HG03378 (cell line): Measurements from ENCODE around the gene CCDC137.
"Not testable (repeated sequence)": the region's sequence is repeated elsewhere in the genome, so short reads cannot be mapped to it uniquely, and the experiment has no call there.

Source experiments
- ATAC-seq: cut with Tn5 transposase; IDR thresholded peaks from one replicate; pipeline ENCODE4 v1.9.1; 2021; ENCODE audit warnings: mild to moderate bottlenecking, moderate library complexity; ENCODE audit not compliant: unreplicated experiment

CCDC137 gene

DNA sequence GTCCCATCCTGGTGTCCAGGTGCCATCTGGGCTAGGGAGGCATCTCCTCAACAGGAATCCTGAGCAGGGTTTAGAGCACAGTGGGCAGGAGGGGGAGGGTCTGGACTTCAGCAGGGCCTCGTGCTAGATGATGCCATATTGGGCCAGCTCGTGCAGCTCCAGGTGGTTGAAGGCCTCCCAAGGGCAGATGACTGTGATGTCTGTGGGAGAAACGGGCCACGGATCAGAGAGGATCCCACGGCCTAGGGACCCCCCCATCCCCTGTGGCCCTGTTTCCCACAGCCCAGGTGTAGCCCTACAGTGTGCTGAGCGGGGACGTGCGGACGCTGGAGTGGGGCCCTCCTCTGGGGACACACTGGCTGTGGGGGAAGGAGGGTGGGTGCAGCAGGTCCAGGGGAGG is 15.6 kb upstream of the CCDC137 start:
- no peak for ATAC-seq

DNA sequence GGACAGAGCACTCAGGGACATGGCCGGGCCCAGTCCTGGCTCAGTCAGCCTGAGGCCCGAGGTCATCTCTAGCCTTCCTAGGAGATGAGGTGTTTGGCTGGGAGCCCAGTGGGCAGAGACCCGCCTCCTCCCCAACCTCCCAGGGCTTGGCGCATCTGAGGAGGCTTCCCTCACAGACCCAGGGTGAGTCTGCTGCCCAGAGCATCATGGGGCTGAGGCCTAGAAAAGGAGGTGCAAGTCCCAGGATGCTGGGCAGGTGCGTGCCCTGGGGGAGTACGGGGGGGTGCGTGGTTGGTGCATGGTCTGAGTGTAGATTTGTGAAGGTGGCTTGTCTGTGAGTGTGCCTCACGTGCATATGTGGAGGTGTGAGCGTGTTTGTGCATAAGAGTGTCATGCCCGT is 14.8 kb upstream of the CCDC137 start:
- ATAC-seq: no peak

DNA sequence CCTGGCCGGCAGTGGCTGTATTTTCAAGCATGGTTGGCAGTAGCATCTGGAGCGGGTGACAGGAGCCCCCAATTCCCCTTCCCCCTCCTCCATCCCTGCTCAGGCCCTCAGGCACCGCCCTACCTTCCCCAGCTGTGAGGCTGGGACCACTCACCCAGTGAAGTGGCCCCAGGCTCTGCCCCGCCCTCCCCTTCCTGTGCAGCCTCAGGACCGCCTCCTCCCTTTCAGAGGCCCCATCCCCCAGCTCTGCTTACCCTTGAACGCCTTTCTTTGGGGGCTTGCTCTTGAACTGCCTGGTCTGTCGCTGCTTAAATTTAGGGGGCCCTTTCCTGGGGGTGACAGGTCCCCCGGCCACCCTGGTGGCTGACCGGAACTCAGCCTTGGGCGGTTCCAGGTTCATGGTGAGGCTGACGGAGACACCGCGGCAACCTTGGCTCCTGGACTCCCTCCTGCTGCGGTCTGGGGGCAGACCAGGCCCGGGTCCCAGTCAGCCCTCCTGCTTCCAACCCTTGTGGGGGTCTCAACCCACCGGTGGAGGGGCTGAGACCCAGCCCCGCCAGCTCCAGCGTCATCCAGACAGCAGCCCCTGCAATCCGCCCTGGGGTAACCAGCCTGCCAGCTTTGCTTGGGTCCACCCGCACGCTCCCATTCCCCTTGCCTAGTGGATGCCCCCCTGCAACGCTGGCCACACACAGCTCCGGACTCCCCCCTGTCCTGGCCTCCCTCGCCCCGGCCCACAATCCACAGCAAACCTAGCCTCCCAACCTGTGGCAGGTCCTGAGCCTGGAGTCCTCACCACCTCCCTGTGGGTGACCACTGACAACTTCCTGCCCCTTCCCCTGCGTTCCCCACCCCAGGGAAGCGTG is 13.4 kb upstream of the CCDC137 start:
- no peak for ATAC-seq

DNA sequence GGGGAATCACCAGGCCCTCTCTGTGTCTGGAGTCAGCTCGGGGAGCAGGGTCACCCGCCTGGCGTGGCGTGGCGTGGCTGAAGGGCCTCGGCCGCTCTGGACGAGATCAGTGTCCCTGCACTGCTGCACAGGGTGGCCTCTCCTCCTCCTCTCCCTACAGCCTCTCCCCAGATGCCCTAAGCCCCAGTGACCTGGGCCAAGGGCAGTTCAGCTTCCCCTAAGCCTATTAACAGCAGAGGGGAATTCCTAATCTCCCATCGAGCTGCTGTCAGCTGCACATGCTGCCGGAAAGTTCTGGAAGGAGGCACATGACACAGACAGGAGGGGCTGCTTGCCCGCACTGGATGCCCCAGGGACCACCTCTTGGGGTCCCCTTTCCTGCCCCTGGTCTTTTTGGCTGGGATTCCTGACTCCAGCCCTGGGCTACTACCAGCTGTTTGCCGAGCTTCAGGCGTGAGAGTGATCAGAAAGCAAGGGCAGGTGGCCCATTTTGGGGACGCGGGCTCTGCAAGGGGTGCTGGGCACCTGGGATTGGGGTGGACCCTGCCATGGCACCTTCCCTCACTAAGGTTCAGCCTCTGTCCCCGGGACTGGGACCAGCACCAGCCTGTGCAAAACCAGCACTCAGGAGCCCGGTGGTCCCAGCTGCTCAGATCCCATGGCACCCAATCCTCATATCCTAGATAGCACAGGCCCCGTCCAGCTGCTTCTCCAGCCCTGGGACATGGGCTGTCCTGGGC is 11.0 kb upstream of the CCDC137 start:
- no peak for ATAC-seq

GRCh38 chr17:81656118-81656743 is 10.3 kb upstream of the CCDC137 start, which contains the start of gene PDE6G:
TSS of gene PDE6G (minus strand) at chr17:81656542. CDS start at chr17:81653305, 3,237 bp downstream.
- ATAC-seq: no peak

DNA sequence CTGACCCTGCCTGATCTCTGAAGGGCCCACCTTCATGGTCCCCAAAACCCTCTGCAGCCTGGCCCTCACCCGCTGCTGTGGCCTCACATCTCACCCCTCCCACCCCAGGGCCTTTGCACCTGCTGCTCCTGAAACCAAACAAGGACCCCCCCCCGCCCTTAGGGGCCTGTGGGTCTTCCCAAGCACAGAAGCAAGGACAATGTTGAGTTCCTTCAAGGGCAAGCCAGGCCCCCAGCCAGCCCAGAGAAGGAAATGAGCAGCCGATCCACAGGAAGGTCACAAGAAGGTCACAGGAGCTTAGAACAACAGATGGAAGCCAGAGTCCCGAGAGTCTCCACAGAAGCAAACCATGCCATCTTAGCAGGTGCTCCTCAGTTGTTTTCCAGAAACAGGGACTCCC is 9.7 kb upstream of the CCDC137 start:
- ATAC-seq: no peak

DNA sequence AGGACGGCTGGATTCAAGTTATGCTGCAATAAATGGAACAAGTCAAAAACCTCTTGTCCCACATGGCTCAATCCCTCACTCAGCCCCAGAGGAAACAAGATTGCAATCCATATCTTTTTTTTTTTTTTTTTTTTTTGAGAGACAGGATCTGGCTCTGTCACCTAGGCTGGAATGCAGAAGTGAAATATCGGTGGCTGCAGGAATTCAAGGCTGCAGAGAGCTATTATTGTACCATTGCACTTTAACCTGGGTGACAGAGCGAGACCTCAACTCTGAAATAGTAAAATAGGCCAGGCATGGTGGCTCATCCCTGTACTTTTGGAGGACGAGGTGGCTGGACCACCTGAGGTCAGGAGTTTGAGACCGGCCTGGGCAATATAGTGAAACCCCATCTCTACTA is 7.5 kb upstream of the CCDC137 start:
- no peak for ATAC-seq

DNA sequence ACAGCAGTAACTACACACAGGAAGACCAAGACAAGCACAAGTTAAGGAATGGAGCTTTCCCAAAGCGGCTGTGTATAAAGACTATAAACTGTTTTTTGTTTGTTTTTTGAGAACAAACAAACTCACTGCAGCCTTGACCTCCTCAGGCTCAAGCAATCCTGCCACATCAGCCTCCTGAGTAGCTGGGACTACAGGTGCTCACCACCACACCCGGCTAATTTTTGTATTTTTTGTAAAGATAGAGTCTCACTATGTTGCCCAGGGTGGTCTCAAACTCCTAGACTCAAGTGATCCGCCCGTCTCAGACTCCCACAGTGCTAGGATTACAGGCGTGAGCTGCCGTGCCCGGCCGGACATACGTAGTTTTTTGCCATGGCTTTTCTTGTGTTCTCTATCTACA is 6.1 kb upstream of the CCDC137 start:
- ATAC-seq: no peak

GRCh38 chr17:81662002-81662401 is 4.5 kb upstream of the CCDC137 start:
- no peak for ATAC-seq

GRCh38 chr17:81664051-81664470 is 2.5 kb upstream of the CCDC137 start:
- ATAC-seq: no peak

DNA sequence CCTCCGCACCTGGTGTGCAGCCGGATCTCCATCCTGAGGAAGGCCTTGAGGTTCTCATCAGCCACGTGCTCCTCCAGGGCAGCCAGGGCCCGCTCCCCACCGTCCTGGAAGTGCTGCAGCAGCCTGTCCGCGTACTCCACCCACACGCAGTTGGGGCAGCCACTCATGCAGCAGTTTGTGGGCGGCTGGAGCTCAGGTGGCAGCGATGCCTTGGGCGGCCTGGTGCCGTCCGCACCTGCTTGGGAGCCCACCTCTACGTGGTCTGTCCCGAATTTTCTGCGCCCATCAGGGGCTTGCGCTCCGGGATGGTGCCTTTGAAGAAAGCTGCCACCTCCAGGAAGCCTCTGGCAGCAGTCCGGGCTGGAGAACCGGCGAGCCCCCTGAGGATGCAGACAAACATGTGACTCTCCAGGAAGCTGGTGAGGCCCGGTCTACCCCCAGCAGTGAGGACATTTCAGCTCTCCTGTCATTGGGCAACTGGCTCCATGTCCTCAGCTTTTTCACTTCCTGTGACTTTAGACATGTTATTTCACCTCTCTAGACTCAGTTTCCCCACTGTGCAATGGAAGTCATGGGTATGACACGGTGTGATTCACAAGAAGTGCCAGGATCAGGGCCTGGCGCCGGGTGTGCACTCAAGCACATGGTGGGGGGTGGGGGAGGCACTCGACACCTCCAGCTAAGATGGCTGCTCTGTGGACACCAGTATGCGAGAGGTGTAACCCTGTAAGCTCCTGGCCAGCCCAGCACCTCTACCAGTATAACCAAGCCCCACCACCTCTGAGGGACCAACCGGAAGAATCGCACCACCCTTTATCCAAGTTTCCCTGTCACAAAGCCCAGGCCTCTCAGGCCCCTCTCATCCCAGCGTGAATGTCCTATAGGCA is 1.1 kb upstream of the CCDC137 start:
- no peak for ATAC-seq

DNA sequence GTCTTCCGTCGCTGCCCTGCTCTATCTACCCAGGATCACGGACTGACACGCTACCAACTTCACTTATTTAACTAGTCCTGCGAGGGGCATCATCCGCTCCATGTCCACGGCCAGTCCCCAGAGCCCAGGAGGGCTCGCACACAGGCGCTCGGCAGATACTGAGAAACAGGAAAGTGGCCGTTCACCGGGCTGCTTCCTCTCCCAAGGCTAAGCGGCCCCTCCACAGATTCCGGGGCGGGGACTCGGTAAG is 520 bp upstream of the CCDC137 start:
- no peak for ATAC-seq

- no peak for ATAC-seq
Measured at GRCh38 chr17:81667754-81668153, 1.2 kb downstream of the CCDC137 start.

GRCh38 chr17:81672504-81672903 is 6.0 kb downstream of the CCDC137 start:
- ATAC-seq: no peak

- no peak for ATAC-seq
Measured at GRCh38 chr17:81672954-81673353, 6.4 kb downstream of the CCDC137 start.

DNA sequence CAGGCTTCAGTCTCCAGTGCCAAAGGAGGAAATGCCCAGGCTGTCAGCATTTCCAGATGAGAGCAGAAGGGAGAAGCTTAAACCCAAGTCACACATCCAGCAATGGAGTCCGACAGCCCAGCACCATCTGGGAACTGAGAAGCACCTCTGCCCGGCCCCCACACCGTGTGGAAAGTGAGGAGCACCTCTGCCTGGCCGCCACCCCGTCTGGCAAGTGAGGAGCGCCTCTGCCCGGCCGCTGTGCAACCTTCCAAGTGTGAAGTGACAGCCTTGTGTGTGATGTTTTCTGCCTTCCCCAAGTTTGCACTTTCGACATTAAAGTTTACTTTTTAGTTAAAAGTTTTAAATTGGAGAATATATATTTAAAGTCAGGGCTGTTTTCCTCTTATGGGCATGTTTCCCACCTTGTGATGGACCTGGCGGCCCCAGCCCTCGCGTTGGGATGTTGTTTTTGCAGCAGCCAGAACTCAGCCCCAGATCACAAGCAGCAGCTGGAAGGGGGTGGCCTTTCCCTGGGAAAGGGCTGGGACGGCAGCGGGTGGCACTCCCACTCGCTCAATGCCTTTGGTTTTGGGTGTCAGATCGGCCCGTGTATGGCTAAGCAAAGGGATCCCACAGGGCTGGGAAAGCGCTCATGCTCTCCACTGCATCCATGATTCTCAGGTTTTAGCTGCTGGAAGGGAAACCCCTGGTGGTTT is 7.2 kb downstream of the CCDC137 start:
- ATAC-seq: no peak

GRCh38 chr17:81675515-81676221 is 9.1 kb downstream of the CCDC137 start:
- not testable (repeated sequence) for ATAC-seq

DNA sequence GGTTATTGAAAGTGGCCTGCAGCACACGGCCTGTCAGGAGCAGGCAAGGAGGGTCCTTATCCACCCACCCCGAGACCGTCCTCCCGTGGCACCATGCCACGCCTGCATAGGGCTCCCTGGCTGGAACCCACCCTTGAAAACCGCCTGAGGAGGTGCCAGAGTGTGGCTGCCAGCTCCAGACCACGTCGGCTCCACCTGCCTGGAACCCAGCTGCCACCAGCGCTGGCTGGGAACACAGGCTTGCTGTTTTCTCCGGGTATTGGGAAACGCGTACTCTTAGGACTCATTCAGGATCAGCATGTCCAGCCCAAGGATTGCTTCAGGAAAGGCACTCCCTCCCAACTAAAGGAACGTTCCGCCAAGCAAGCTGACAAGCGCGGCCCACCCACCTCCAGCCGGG is 10.4 kb downstream of the CCDC137 start:
- ATAC-seq: no peak

GRCh38 chr17:81680150-81680549 is 13.6 kb downstream of the CCDC137 start:
- no peak for ATAC-seq

DNA sequence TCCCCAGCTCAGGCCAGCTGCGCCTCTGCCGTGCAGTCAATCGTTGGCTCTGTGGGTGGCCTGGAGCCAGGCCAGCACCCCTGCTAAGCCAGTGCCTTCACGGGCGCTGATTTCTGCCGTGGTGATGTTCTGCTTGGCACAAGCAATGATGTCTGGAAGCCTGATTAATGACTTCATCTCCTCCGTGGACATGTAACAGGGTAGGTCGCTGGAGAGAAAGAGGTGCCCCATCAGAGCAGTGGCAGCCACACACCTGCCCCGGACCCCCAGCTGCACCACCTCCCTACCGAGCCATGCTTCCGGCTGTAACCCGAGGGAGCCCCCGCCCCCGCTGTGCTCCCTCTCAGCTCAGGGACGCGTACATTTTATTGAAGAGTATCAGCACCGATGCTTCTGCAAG is 15.1 kb downstream of the CCDC137 start:
- ATAC-seq: no peak
